GM18505 (cell line): ENCODE measurements around the gene CXCL8.

Experiments used
- ATAC-seq: cut with Tn5 transposase; IDR thresholded peaks from one replicate; pipeline ENCODE4 v1.9.1; 2021; ENCODE audit not compliant: unreplicated experiment
- POLR2A ChIP-seq: IDR thresholded peaks from 4 replicates; pipeline ENCODE4 v1.6.1; 2011; ENCODE audit warnings: borderline replicate concordance; ENCODE audit not compliant: insufficient read depth, insufficient read length; ENCODE audit errors: extremely low read depth

The CXCL8 gene

DNA sequence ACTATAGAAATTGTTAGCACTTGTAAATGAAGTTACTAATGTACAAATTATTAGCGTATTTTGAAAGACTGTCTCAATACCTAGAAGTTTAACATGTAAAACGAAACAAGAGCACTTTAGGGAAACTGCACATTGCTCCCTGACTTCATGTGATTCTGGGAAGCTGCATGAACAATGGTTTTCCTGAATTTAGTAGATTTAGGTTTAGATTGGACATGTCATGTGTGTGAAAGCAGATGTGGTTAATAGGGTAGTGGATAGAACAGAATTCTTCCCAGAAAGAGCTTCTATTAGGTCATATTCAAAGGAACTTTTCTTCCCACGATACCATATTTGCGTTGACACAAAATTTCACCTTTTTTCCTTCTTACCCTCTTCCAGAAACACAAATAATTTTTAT lies 14.9 kb upstream of the CXCL8 start:
- TF ChIP-seq POLR2A = no peak
- no peak for ATAC-seq

DNA sequence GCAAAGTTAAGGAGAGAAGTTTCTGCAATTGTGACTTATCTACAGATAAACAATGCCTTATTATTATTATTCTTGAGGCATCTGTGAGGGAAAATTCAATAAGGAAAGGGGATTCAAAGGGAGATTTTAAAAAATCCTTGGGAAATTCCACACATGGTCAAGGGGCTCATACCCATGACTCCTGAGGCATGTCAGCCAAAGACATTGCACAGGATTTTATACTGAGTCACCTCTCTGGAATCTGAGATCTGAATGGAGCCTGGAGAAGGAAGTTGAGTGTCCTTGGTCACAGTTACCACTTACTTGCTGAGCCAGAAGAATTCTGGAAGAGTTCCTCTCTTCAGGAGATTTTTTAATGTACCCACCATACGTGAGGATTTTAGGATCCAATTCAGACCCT lies 14.4 kb upstream of the CXCL8 start:
- TF ChIP-seq POLR2A = no peak
- no peak for ATAC-seq

DNA sequence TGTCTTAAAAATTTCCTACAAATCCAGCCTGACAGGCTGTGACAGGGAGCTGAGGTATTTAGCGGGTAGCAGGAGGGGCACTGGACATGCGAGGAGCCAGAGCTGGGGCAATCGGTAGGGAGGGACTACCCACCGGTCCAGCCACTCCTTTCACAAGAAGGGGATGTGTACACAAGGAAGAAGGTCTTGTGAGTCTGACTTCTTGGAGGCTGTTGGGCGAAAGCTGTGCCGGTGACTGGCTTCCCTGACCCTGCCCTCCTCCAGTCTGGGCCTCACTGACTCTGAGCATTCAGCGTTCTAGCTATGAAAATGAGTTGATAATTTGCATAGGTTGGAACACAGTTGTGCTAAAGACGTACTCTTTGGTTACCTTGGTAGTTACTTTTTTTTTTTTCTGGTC lies 12.7 kb upstream of the CXCL8 start:
- TF ChIP-seq POLR2A = no peak
- ATAC-seq = no peak

DNA sequence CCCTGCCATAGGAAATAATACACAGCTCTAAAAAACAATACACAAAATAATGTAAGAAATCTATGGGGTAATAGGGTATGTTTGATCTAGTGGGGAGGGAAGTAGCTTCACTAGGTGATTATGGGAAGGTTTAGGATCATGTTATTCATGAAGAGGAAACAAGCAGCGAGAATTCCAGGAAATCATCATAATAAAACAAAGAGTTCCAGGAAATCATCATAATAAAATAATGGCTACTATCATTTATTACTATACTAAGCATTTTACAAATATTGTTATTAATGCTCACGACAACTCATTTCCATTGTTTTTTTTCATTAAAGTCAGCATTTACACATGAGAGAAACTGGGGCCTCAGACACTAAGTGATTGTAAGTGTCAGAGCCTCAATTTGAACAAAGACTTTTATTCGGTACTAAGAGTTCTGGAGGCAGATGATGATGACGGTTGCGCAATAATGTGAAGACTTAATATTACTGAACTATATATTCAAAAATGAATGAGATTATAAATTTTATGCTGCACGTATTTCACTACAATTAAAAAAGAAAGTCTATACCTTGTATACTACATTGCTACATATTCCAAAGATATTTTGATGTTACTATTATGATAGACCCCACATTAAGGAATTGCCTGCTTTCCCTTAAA lies 12.2 kb upstream of the CXCL8 start:
- no peak for ATAC-seq
- no peak for TF ChIP-seq POLR2A

DNA sequence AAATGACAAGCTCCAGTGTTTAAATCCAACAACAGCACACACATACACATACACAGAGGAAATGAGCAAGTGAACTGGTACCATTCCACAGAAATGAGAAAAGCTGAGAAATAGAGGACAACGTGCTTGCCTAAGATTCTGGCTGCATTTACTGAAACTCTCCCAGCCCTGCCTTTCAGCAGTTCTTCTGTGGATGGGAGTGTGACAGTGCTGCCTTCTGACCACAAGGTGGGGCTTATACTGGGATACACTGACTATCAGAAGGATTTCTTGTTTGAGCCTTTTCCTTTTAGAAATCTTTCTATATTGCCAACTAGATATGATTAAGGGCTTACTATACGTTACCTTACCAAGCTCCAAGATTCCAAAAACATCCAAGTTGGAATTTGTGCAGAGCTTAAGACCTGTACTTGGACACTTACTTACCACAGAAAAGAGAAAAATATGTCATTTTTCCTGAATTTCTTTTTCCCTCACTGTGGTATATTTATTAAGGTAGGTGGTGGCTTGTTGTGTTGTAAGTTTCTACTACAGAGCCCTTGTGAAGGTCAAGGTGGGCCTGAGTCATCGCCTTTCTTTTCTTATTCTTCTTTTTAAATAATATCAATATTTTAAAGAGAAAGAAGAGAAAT lies 10.7 kb upstream of the CXCL8 start:
- peak; percentile 75 for ATAC-seq
- TF ChIP-seq POLR2A = no peak

DNA sequence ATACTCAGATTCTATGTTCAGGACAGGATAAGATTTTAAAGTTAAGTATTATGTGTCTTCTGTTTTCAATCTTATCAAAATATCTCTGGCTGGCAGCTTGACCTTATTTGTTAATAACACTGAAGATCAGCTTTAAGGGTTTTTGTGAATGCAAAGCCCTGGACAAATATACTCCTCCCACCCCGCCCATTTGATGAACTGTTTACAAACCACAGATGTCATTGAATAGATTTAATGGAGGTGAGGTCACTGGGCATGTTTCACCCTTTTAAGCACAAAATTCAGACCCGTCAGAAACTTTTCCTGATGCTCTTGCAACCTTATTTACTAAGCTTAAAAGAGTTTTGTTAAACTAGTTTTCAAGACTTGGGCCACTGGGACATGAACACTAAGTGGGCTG lies 10.1 kb upstream of the CXCL8 start:
- no peak for ATAC-seq
- no peak for TF ChIP-seq POLR2A

DNA sequence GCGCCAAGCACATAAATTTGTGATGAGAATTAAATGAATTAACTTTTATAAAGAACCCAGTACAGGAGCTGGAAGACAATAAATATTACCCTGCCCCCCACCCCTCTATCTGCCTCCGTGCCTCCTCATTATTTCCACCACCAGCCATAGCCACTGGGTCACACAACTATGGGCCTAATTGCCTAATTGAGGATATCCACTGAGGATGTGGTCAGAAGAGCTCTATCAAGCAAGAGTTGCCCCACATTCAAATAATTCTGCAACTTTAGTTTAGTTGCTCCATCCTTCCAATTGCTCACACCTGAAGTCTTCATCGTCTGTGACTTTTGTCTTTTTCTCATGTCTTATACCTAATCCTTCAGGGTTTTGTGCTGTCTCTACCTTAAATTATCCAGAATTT lies 9.5 kb upstream of the CXCL8 start:
- ATAC-seq = no peak
- TF ChIP-seq POLR2A = no peak

DNA sequence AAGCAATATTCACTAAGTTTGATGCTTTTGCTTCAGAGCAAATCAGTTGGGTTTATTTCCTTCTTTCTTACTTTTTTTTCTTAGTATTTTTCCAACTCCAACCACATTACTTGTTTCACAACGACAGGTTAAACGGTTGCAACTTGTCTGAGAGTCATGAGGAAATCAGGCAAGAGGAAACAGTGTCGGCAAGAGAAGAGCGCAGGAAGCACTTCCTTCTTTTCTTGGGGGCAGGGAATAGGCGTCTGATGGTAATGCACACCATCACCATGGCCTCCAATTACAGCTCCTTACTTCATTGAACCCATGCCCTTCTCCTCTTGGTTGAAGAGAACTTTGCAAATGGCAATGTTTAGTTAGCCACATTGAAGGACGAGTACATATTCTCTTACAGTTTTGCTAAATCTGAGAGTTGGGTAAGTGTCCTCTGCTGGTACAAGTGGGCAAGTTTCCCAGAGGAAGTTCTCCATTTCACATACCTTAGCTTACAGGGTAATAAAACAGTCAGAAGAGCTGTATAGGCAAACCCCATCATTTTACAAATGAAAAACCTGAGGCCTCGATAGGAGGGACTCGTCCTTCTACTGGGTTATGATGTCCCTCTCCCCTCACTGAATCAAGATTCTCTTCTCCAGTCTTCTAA lies 8.3 kb upstream of the CXCL8 start:
- no peak for ATAC-seq

DNA sequence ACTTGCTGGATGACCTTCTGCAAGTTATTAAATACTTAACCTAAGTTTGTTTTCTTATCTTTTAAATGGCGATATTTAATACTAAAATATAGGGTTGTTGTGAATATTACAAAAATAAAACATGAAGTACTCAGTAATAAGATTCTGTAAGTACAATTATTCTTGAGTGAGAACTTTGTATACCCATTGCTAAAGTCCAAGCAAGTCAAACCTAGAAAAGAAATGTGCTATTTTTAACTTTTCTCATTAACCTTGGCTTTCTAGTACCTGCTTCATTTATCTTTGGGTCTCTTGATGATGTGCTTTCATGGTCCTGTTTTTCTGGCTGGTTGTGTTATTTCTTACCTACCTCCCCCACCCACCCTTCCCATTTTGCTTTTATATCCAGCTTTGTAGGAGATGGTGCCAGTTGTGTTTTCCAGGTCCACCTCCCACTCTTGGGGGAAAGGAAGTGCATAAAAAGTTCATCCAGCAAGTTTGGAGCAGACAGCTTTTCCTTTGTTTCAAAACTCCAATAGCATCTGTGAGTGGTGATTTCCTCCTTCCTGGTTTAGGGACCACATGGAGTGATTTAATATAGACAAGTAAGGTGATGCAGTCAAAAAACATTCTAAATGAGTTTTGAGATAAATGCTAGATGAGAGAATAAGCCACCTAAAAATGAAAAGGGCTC lies 7.5 kb upstream of the CXCL8 start:
- no peak for ATAC-seq
- no peak for TF ChIP-seq POLR2A

More for the DNA sequence above, 8.3 kb upstream of the CXCL8 start:
- no peak for TF ChIP-seq POLR2A

DNA sequence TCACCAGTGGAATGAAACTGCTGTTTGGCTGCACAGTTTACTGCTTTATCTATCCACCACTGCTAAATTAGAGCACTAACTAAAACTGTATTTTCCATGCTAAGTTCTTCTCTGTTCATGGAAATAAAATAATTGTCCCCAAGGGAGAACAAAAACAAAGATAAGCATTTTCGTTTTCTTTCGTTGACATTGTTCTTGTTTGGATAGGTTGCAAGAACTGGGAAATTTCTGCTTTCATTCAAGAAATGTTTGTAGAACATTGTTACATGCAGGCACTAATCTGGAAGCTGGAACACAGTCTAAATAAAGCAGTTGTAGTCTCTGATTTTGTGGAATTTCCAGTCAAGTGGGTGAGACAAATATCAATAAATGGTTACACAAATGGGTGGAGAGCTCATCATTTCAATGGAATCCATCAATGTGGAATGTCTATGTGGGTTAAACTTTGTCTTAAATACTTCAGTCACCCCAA lies 5.8 kb upstream of the CXCL8 start:
- TF ChIP-seq POLR2A = no peak
- no peak for ATAC-seq

DNA sequence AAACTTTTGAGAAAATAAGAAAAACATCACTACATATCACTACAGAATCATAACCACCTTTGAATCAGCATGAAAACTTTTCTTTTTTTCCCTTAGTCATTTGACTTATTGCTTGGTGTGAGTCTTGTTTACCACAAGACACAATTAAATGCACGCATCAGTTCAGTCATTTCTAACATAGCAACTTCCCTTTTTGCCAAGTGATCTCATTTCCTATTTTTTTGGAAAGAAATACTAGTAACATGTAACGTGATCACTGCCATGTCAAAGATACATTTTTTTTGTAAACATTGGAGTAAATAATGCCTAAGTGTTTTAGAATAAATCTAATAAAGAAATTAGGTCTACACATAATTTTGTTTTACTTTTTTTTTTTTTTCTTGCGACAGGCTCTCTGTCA lies 5.1 kb upstream of the CXCL8 start:
- ATAC-seq = peak; percentile 93

DNA sequence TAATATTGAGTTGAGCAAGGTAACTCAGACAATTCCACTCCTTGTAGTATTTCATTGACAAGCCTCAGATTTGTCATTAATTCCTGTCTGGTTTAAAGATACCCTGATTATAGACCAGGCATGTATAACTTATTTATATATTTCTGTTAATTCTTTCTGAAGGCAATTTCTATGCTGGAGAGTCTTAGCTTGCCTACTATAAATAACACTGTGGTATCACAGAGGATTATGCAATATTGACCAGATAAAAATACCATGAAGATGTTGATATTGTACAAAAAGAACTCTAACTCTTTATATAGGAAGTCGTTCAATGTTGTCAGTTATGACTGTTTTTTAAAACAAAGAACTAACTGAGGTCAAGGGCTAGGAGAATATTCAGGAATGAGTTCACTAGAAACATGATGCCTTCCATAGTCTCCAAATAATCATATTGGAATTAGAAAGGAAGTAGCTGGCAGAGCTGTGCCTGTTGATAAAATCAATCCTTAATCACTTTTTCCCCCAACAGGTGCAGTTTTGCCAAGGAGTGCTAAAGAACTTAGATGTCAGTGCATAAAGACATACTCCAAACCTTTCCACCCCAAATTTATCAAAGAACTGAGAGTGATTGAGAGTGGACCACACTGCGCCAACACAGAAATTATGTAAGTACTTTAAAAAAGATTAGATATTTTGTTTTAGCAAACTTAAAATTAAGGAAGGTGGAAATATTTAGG lies 821 bp downstream of the CXCL8 start:
- TF ChIP-seq POLR2A = no peak
- no peak for ATAC-seq

More for the DNA sequence above, 5.1 kb upstream of the CXCL8 start:
- TF ChIP-seq POLR2A = no peak
